Neural cell (in vitro differentiated cells): ENCODE data around the gene SPATA31E1. TPM values are rescaled to one million over a fixed set of nuclear protein-coding genes. Genes with fewer than 3 reads are reported as not detected.

ENCODE experiments used
- H2AFZ ChIP-seq: fragments of 200-600, 300-800 bp; sonication (generic), shearing (Covaris generic); 2 replicates; pipeline ENCODE4 v1.6.0; 2014; ENCODE audit warnings: low read depth, mild to moderate bottlenecking, antibody characterized with exemption, low read length, moderate library complexity
- H3F3A ChIP-seq: fragments of 200-600 bp; shearing (Covaris generic); 2 replicates; pipeline ENCODE4 v1.6.1; 2016; ENCODE audit warnings: mild to moderate bottlenecking, moderate library complexity, mixed read lengths, antibody characterized with exemption, low read length; ENCODE audit not compliant: insufficient read depth, poor library complexity, severe bottlenecking
- H3K27ac ChIP-seq: fragments of 200-600, 300-800 bp; sonication (generic), shearing (Covaris generic); 2 replicates; pipeline ENCODE4 v1.5.1; 2014; ENCODE audit warnings: mild to moderate bottlenecking, low read length, moderate library complexity
- H3K27me3 ChIP-seq: fragments of 300-800, 200-600 bp; sonication (generic), shearing (Covaris generic); 2 replicates; pipeline ENCODE4 v1.6.0; 2014; ENCODE audit warnings: mild to moderate bottlenecking, low read depth, low read length, moderate library complexity; ENCODE audit not compliant: insufficient read depth
- H3K36me3 ChIP-seq: fragments of 300-800, 200-600 bp; sonication (generic), shearing (Covaris generic); 2 replicates; pipeline ENCODE4 v1.5.1; 2014; ENCODE audit warnings: mild to moderate bottlenecking, antibody characterized with exemption, low read length, moderate library complexity; ENCODE audit not compliant: insufficient read depth
- H3K4me2 ChIP-seq: fragments of 300-800, 200-600 bp; sonication (generic), shearing (Covaris generic); 2 replicates; pipeline ENCODE4 v1.6.0; 2014; ENCODE audit warnings: mild to moderate bottlenecking, low read length
- H3K4me3 ChIP-seq: fragments of 300-800, 200-600 bp; sonication (generic), shearing (Covaris generic); 2 replicates; pipeline ENCODE4 v1.5.1; 2014; ENCODE audit warnings: mild to moderate bottlenecking, low read length, moderate library complexity
- H3K79me2 ChIP-seq: fragments of 200-600 bp; shearing (Covaris generic); replicated peaks from 2 replicates; pipeline ENCODE4 v1.6.0; 2014; ENCODE audit warnings: mild to moderate bottlenecking, low read length, moderate library complexity; ENCODE audit not compliant: insufficient read depth
- H3K9ac ChIP-seq: fragments of 300-800, 200-600 bp; sonication (generic), shearing (Covaris generic); 2 replicates; pipeline ENCODE4 v1.6.1; 2016; ENCODE audit warnings: mild to moderate bottlenecking, low read length, mixed read lengths
- H3K9me2 ChIP-seq: fragments of 200-600 bp; shearing (Covaris generic); 2 replicates; pipeline ENCODE4 v1.6.1; 2016; ENCODE audit warnings: mild to moderate bottlenecking, low read length, mixed read lengths; ENCODE audit not compliant: insufficient read depth
- H3K9me3 ChIP-seq: fragments of 200-600, 300-800 bp; sonication (generic), shearing (Covaris generic); 2 replicates; pipeline ENCODE4 v1.6.1; 2016; ENCODE audit warnings: mild to moderate bottlenecking, mixed run types, low read length, moderate library complexity, mixed read lengths
- H4K20me1 ChIP-seq: fragments of 200-600 bp; shearing (Covaris generic); 2 replicates; pipeline ENCODE4 v1.6.1; 2016; ENCODE audit warnings: mild to moderate bottlenecking, mixed run types; ENCODE audit not compliant: insufficient read depth
- CTCF ChIP-seq: fragments of 450-650 bp; IDR thresholded peaks from 2 replicates; pipeline ENCODE4 v1.5.1; 2014; ENCODE audit warnings: antibody characterized with exemption, mild to moderate bottlenecking, moderate library complexity; ENCODE audit not compliant: poor library complexity, severe bottlenecking
- EP300 ChIP-seq: fragments of 450-650 bp; conservative IDR thresholded peaks from 2 replicates; pipeline ENCODE4 v1.6.1; 2014; ENCODE audit warnings: antibody characterized with exemption, mild to moderate bottlenecking, moderate library complexity; ENCODE audit not compliant: poor library complexity, severe bottlenecking
- EZH2 ChIP-seq: fragments of 200-600, 300-800 bp; shearing (Covaris generic), sonication (generic); IDR thresholded peaks from 2 replicates; pipeline ENCODE4 v1.6.1; 2014; ENCODE audit warnings: antibody characterized with exemption, low read length, borderline replicate concordance, mild to moderate bottlenecking; ENCODE audit not compliant: insufficient read depth, poor library complexity, severe bottlenecking
- MXI1 ChIP-seq: fragments of 450-650 bp; conservative IDR thresholded peaks from 2 replicates; pipeline ENCODE4 v1.6.1; 2014; ENCODE audit warnings: antibody characterized with exemption, mild to moderate bottlenecking; ENCODE audit not compliant: poor library complexity, severe bottlenecking
- POLR2AphosphoS5 ChIP-seq: IDR thresholded peaks from 2 replicates; pipeline ENCODE4 v1.6.1; 2012
- RAD21 ChIP-seq: fragments of 450-650 bp; conservative IDR thresholded peaks from 2 replicates; pipeline ENCODE4 v1.6.1; 2014; ENCODE audit warnings: antibody characterized with exemption, mild to moderate bottlenecking, moderate library complexity
- REST ChIP-seq: IDR thresholded peaks from 2 replicates; pipeline ENCODE4 v1.6.1; 2012; ENCODE audit warnings: borderline replicate concordance
- SMC3 ChIP-seq: fragments of 450-650 bp; conservative IDR thresholded peaks from 2 replicates; pipeline ENCODE4 v1.6.1; 2014; ENCODE audit warnings: antibody characterized with exemption, mild to moderate bottlenecking, moderate library complexity; ENCODE audit not compliant: poor library complexity
- TAF1 ChIP-seq: IDR thresholded peaks from 2 replicates; pipeline ENCODE4 v1.6.1; 2012; ENCODE audit warnings: low read depth
- polyA plus RNA-seq: library from polyadenylated mRNA; depleted of rRNA; stranded (reverse); fragments of >200 nt; gene quantifications from 2 replicates; pipeline ENCODE4 v1.2.3, GENCODE V29; 2014

The SPATA31E1 gene
- polyA plus RNA-seq, 1 donor from 2014 or later: not detected

DNA sequence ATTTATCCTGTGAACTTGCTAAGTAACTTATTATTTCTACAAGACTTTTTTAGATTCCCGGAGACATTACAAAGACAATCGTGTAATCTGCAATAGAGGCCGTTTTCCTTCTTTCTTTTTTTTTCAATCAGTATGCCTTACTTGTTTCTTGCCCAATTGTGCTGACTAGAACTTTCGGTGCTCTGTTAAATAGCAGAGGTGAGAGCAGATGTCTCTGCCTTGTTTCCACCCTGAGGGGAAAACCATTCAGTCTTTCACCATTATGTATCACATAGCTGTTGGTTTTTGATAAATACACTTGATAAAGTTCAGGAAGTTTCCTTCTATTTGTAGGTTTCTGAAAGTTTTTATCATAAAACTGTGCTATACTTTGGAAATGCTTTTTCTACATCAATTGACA is 10.3 kb downstream of the SPATA31E1 start:
- Histone ChIP-seq H3K36me3 (no peaks in the 10 kb centered on the region), H2AFZ (no peak overlapping the region), H3K9me2 (no peaks in the 10 kb centered on the region), H4K20me1 (no peaks in the 10 kb centered on the region), H3K79me2 (no peaks in the 10 kb centered on the region), H3F3A (no peaks in the 10 kb centered on the region), H3K9me3 (no peaks in the 10 kb centered on the region), H3K27me3 (no peaks in the 10 kb centered on the region), H3K4me3 (no peak overlapping the region), H3K4me2 (no peak overlapping the region), H3K27ac (no peak overlapping the region), H3K9ac (no peak overlapping the region)
- TF ChIP-seq TAF1 (no peak), EP300 (no peak), MXI1 (no peak), CTCF (no peak)

DNA sequence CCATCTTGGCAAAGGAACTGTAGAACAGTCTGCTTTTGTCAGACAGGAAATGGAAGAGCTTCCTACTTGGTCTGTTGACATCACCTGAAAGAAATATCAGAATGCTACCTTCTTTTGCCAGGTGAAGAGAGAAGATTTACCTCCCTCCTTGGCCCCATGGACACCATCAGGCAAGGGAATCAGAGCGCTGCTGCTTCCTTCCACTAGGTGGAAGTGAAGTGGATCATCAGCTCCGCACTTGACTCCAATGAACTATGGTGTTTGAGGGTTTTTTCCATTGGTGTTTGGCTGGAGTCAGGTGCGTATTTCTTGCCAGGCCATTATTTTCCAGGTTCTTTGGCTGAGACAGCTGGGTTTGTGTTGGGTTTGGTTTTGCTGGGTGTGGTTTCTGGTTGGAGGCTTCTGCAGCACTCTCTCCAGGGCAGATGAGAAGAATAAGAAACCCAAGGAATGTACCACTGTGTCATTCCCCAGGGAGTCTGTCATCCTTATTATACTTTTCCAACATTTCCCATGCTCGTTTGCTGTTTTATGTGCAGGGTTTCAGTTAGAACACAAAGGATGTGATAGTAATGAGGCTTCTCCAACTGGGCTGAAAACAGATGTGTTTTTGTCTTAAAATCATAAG is 12.4 kb downstream of the SPATA31E1 start:
- H4K20me1 ChIP-seq: no peaks in the 10 kb centered on the region
- H3K27me3 ChIP-seq: no peaks in the 10 kb centered on the region
- no peaks in the 10 kb centered on the region for H3K9me2 ChIP-seq
- no peaks in the 10 kb centered on the region for H3K79me2 ChIP-seq
- no peak overlapping the region for H3K4me2 ChIP-seq
- no peak overlapping the region for H3K4me3 ChIP-seq
- no peak overlapping the region for H2AFZ ChIP-seq
- H3K27ac ChIP-seq: no peak overlapping the region
- no peak overlapping the region for H3K9ac ChIP-seq
- no peaks in the 10 kb centered on the region for H3F3A ChIP-seq
- no peaks in the 10 kb centered on the region for H3K36me3 ChIP-seq
- no peak for TF ChIP-seq EP300
- no peak for TF ChIP-seq REST
- no peak for TF ChIP-seq TAF1
- TF ChIP-seq CTCF: no peak
- no peak for TF ChIP-seq SMC3
- no peak for TF ChIP-seq POLR2AphosphoS5
- no peak for TF ChIP-seq MXI1
- no peak for TF ChIP-seq EZH2
- TF ChIP-seq RAD21: no peak
- no peaks in the 10 kb centered on the region for H3K9me3 ChIP-seq
